HG03025 (cell line): Measurements from ENCODE around the gene SNRPA.

Source experiments
- ATAC-seq: cut with Tn5 transposase; IDR thresholded peaks from one replicate; pipeline ENCODE4 v1.9.1; 2021; ENCODE audit warnings: mild to moderate bottlenecking, moderate library complexity; ENCODE audit not compliant: unreplicated experiment, low FRiP score

SNRPA gene

GRCh38 chr19:40750874-40751537 lies at the start of gene SNRPA:
Gene SNRPA (plus strand): TSS chr19:40751203. CDS start chr19:40751409, 206 bp downstream.
- ATAC-seq = peak; percentile 58

- ATAC-seq = no peak
Observed at GRCh38 chr19:40701758-40702157, 49.2 kb upstream of the SNRPA start.

GRCh38 chr19:40702337-40703012 lies 48.5 kb upstream of the SNRPA start:
- ATAC-seq = no peak

GRCh38 chr19:40703029-40703755 lies 47.8 kb upstream of the SNRPA start:
- no peak for ATAC-seq

GRCh38 chr19:40704491-40705361 lies 46.3 kb upstream of the SNRPA start:
- ATAC-seq = no peak

GRCh38 chr19:40705362-40705651 lies 45.7 kb upstream of the SNRPA start:
- no peak for ATAC-seq

GRCh38 chr19:40705950-40706619 lies 44.9 kb upstream of the SNRPA start:
- ATAC-seq = no peak

- ATAC-seq = no peak
Observed at GRCh38 chr19:40707615-40708014, 43.4 kb upstream of the SNRPA start.

- ATAC-seq = no peak
Observed at GRCh38 chr19:40709817-40710216, 41.2 kb upstream of the SNRPA start.

- ATAC-seq = no peak
Observed at GRCh38 chr19:40713939-40714338, 37.1 kb upstream of the SNRPA start.

GRCh38 chr19:40714441-40715299 lies 36.3 kb upstream of the SNRPA start:
- peak; percentile 40 for ATAC-seq

- ATAC-seq = no peak
Observed at GRCh38 chr19:40716031-40716481, 34.9 kb upstream of the SNRPA start.

GRCh38 chr19:40716482-40717324 lies 34.3 kb upstream of the SNRPA start, which contains the start of the genes COQ8B and ITPKC:
Gene COQ8B (minus strand): TSS chr19:40716886. CDS start chr19:40714632, 2,254 bp downstream.
Gene ITPKC (plus strand): TSS chr19:40717112. CDS start chr19:40717136, 24 bp downstream.
- ATAC-seq = peak; percentile 65

- ATAC-seq = peak; percentile 11
Observed at GRCh38 chr19:40717325-40717879, 33.6 kb upstream of the SNRPA start.

- ATAC-seq = no peak
Observed at GRCh38 chr19:40717880-40718773, 32.9 kb upstream of the SNRPA start.

GRCh38 chr19:40718774-40719391 lies 32.1 kb upstream of the SNRPA start:
- ATAC-seq = no peak
